HepG2 (cell line): Measurements from ENCODE around the gene GPAT3. TPM values are rescaled to one million over a fixed set of nuclear protein-coding genes. Genes with fewer than 3 reads are reported as not detected.

Source experiments
- ATF7 ChIP-seq, 2 experiments: fragments of 450-650 bp in 1 of 2; sonication (generic) in 1 of 2; formaldehyde crosslinking in 1 of 2; IDR thresholded peaks; 2 replicates each; pipeline versions ENCODE4 v1.4.0 to v1.6.1; 2016 to 2020; ENCODE audit warnings: antibody characterized with exemption in 1 of 2, mild to moderate bottlenecking in 1 of 2, missing genetic modification reagents in 1 of 2
- GABPB1 ChIP-seq: IDR thresholded peaks from 2 replicates; pipeline ENCODE4 v1.6.1; 2016; ENCODE audit warnings: mild to moderate bottlenecking, missing genetic modification reagents, moderate library complexity, missing compliant biosample characterization
- PITX1 ChIP-seq: sonication (generic); formaldehyde crosslinking; IDR thresholded peaks from 2 replicates; pipeline ENCODE4 v1.5.1; 2020; ENCODE audit warnings: mild to moderate bottlenecking, missing genetic modification reagents
- PRDM10 ChIP-seq: sonication (generic); formaldehyde crosslinking; IDR thresholded peaks from 2 replicates; pipeline ENCODE4 v1.4.0; 2020; ENCODE audit warnings: low read depth, missing genetic modification reagents
- RXRB ChIP-seq: IDR thresholded peaks from 2 replicates; pipeline ENCODE4 v1.6.1; 2016; ENCODE audit warnings: borderline replicate concordance, missing genetic modification reagents, missing compliant biosample characterization
- ZBTB39 ChIP-seq: sonication (generic); formaldehyde crosslinking; IDR thresholded peaks from 2 replicates; pipeline ENCODE4 v1.5.0; 2020; ENCODE audit warnings: missing genetic modification reagents
- ZNF318 ChIP-seq: sonication (generic); formaldehyde crosslinking; IDR thresholded peaks from 2 replicates; pipeline ENCODE4 v1.4.0; 2020; ENCODE audit warnings: mild to moderate bottlenecking, missing genetic modification reagents
- polyA plus RNA-seq, 8 experiments: library from polyadenylated mRNA; depleted of rRNA in 3 of 8; stranded (reverse) in 7 of 8; unstranded in 1 of 8; fragments of >200 nt; fragmentation: Illumina TruSeq in 4 of 8; extraction: Trizol in 4 of 8; gene quantifications; 2 replicates each; pipeline versions ENCODE4 v1.2.1 to v1.2.3, GENCODE V29; 2011 to 2016; ENCODE audit warnings: low read depth in 4 of 8, missing spikeins in 1 of 8, mixed read lengths in 1 of 8; ENCODE audit not compliant: insufficient read depth in 1 of 8
- total RNA-seq, 5 experiments: library from RNA; depleted of rRNA; stranded (reverse); fragments of >200 nt; fragmentation: Illumina TruSeq; extraction: Trizol; gene quantifications; 2 replicates each; pipeline ENCODE4 v1.2.3, GENCODE V29; 2016; ENCODE audit warnings: low read depth in 1 of 5
- TF ChIP-seq, protein P1 (sequence below): sonication (generic); formaldehyde crosslinking; IDR thresholded peaks from 2 replicates; pipeline ENCODE4; 2020; ENCODE audit warnings: missing genetic modification reagents, mild to moderate bottlenecking, borderline replicate concordance
- TF ChIP-seq, protein P2 (sequence below): sonication (generic); formaldehyde crosslinking; IDR thresholded peaks from 2 replicates; pipeline ENCODE4 v1.4.0; 2020; ENCODE audit warnings: missing genetic modification reagents

The GPAT3 gene
- total and polyA plus RNA-seq, 2 of the 13 experiments (the other 11 are each of a cell fraction or from before 2014, with no cell fraction given): 2.4 to 2.6 TPM

- TF ChIP-seq, protein P1, sequence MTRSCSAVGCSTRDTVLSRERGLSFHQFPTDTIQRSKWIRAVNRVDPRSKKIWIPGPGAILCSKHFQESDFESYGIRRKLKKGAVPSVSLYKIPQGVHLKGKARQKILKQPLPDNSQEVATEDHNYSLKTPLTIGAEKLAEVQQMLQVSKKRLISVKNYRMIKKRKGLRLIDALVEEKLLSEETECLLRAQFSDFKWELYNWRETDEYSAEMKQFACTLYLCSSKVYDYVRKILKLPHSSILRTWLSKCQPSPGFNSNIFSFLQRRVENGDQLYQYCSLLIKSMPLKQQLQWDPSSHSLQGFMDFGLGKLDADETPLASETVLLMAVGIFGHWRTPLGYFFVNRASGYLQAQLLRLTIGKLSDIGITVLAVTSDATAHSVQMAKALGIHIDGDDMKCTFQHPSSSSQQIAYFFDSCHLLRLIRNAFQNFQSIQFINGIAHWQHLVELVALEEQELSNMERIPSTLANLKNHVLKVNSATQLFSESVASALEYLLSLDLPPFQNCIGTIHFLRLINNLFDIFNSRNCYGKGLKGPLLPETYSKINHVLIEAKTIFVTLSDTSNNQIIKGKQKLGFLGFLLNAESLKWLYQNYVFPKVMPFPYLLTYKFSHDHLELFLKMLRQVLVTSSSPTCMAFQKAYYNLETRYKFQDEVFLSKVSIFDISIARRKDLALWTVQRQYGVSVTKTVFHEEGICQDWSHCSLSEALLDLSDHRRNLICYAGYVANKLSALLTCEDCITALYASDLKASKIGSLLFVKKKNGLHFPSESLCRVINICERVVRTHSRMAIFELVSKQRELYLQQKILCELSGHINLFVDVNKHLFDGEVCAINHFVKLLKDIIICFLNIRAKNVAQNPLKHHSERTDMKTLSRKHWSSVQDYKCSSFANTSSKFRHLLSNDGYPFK (CRISPR knock-in tag): no peak
- TF ChIP-seq, protein P2, sequence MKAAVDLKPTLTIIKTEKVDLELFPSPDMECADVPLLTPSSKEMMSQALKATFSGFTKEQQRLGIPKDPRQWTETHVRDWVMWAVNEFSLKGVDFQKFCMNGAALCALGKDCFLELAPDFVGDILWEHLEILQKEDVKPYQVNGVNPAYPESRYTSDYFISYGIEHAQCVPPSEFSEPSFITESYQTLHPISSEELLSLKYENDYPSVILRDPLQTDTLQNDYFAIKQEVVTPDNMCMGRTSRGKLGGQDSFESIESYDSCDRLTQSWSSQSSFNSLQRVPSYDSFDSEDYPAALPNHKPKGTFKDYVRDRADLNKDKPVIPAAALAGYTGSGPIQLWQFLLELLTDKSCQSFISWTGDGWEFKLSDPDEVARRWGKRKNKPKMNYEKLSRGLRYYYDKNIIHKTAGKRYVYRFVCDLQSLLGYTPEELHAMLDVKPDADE: no peak
- no peak for TF ChIP-seq GABPB1
- peak; percentile 66 for TF ChIP-seq ATF7 (IDR thresholded peaks at IDR 0.05)
- TF ChIP-seq ATF7 (CRISPR knock-in tag; IDR thresholded peaks at IDR 0.05): no peak
- TF ChIP-seq PRDM10: no peak
- no peak for TF ChIP-seq ZNF318 (CRISPR knock-in tag)
- no peak for TF ChIP-seq PITX1 (CRISPR knock-in tag)
- no peak for TF ChIP-seq RXRB
- TF ChIP-seq ZBTB39 (CRISPR knock-in tag): no peak
These were observed 49.3 kb upstream of the GPAT3 start (continued) for GRCh38 chr4:83486457-83487129.
